ENCODE measurements around the gene HSPA13. TPM values are rescaled to one million over a fixed set of nuclear protein-coding genes. Genes with fewer than 3 reads are reported as not detected.

Gene HSPA13
- total RNA-seq, 1 experiment from 2014 or later: 28.6 TPM

DNA sequence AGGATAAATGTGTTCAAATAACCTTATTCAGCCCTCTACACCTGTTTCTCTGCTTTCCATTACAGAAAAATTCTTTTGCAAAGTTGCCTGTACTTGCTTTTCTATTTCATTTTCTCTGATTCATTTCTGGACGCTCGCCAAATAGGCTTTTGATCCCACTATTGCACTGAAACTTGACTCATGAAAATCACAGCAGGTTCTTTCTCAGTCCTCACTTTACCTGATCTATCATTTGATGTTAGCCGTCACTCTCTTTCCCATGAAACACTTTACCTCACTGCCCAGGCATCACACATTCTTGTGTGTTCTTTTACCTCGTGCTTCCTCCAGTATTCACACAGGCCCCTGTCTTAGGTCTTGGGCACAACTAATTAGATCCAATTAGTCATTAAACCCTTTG, 26.2 kb downstream of the HSPA13 start:
- H3K4me1 Mint-ChIP-seq: no peaks in the 10 kb centered on the region
- POLR2A ChIA-PET: no interaction called here
- DNase-seq (ENCODE audit: low spot score) (no peak), ATAC-seq (no peak)
- no peaks in the 10 kb centered on the region for H3K27me3 Mint-ChIP-seq (ENCODE audit: low read depth)
- CTCF ChIA-PET: no interaction called here
- no peak overlapping the region for H3K27ac Mint-ChIP-seq
- H3K9me3 Mint-ChIP-seq: peaks cover 6% of the 10 kb centered on the region
- no peaks in the 10 kb centered on the region for H3K36me3 Mint-ChIP-seq
- TF ChIP-seq, protein P1, sequence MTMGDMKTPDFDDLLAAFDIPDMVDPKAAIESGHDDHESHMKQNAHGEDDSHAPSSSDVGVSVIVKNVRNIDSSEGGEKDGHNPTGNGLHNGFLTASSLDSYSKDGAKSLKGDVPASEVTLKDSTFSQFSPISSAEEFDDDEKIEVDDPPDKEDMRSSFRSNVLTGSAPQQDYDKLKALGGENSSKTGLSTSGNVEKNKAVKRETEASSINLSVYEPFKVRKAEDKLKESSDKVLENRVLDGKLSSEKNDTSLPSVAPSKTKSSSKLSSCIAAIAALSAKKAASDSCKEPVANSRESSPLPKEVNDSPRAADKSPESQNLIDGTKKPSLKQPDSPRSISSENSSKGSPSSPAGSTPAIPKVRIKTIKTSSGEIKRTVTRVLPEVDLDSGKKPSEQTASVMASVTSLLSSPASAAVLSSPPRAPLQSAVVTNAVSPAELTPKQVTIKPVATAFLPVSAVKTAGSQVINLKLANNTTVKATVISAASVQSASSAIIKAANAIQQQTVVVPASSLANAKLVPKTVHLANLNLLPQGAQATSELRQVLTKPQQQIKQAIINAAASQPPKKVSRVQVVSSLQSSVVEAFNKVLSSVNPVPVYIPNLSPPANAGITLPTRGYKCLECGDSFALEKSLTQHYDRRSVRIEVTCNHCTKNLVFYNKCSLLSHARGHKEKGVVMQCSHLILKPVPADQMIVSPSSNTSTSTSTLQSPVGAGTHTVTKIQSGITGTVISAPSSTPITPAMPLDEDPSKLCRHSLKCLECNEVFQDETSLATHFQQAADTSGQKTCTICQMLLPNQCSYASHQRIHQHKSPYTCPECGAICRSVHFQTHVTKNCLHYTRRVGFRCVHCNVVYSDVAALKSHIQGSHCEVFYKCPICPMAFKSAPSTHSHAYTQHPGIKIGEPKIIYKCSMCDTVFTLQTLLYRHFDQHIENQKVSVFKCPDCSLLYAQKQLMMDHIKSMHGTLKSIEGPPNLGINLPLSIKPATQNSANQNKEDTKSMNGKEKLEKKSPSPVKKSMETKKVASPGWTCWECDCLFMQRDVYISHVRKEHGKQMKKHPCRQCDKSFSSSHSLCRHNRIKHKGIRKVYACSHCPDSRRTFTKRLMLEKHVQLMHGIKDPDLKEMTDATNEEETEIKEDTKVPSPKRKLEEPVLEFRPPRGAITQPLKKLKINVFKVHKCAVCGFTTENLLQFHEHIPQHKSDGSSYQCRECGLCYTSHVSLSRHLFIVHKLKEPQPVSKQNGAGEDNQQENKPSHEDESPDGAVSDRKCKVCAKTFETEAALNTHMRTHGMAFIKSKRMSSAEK (CRISPR knock-in tag; IDR thresholded peaks at IDR 0.05; ENCODE audit: borderline replicate concordance): no peak
- no peak for TF ChIP-seq KAT7 (CRISPR knock-in tag; IDR thresholded peaks at IDR 0.05; ENCODE audit: borderline replicate concordance)
- TF ChIP-seq ZNF219 (CRISPR knock-in tag; IDR thresholded peaks at IDR 0.05; ENCODE audit: borderline replicate concordance): no peak
- TF ChIP-seq NFYB (CRISPR knock-in tag; conservative IDR thresholded peaks at IDR 0.05; ENCODE audit: low read depth): no peak
- no peak for TF ChIP-seq EMX1 (CRISPR knock-in tag; IDR thresholded peaks at IDR 0.05)
- H3K4me3 Mint-ChIP-seq: no peak overlapping the region

DNA sequence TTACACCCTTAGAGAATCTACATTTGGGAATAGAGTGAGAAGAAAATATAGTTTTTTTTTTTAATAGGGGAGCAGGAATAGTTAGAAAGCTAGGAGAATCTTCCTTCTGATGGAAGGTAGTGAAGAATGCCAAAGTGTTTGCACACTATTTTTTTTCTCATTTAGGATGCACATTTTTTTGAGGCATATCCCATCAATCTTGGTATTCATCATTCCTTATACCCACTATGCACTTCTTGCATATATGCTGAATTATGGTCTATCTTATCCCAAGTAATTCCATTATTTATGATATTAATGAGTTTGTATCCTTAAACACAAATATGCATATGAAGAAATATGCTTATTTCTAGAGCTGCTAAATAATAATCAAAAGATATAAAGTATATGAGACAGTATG, 28.4 kb downstream of the HSPA13 start:
- H3K9me3 Mint-ChIP-seq: peaks cover 6% of the 10 kb centered on the region
- H3K36me3 Mint-ChIP-seq: no peaks in the 10 kb centered on the region
- CTCF ChIA-PET: no interaction called here
- no peak overlapping the region for H3K27ac Mint-ChIP-seq
- POLR2A ChIA-PET: no interaction called here
- DNase-seq (ENCODE audit: low spot score) (no peak), ATAC-seq (no peak)
- no peaks in the 10 kb centered on the region for H3K4me1 Mint-ChIP-seq
- H3K27me3 Mint-ChIP-seq (ENCODE audit: low read depth): no peaks in the 10 kb centered on the region
- no peak overlapping the region for H3K4me3 Mint-ChIP-seq
- no peak for TF ChIP-seq KAT7 (CRISPR knock-in tag; IDR thresholded peaks at IDR 0.05; ENCODE audit: borderline replicate concordance)
- TF ChIP-seq, protein P2, sequence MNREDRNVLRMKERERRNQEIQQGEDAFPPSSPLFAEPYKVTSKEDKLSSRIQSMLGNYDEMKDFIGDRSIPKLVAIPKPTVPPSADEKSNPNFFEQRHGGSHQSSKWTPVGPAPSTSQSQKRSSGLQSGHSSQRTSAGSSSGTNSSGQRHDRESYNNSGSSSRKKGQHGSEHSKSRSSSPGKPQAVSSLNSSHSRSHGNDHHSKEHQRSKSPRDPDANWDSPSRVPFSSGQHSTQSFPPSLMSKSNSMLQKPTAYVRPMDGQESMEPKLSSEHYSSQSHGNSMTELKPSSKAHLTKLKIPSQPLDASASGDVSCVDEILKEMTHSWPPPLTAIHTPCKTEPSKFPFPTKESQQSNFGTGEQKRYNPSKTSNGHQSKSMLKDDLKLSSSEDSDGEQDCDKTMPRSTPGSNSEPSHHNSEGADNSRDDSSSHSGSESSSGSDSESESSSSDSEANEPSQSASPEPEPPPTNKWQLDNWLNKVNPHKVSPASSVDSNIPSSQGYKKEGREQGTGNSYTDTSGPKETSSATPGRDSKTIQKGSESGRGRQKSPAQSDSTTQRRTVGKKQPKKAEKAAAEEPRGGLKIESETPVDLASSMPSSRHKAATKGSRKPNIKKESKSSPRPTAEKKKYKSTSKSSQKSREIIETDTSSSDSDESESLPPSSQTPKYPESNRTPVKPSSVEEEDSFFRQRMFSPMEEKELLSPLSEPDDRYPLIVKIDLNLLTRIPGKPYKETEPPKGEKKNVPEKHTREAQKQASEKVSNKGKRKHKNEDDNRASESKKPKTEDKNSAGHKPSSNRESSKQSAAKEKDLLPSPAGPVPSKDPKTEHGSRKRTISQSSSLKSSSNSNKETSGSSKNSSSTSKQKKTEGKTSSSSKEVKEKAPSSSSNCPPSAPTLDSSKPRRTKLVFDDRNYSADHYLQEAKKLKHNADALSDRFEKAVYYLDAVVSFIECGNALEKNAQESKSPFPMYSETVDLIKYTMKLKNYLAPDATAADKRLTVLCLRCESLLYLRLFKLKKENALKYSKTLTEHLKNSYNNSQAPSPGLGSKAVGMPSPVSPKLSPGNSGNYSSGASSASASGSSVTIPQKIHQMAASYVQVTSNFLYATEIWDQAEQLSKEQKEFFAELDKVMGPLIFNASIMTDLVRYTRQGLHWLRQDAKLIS (CRISPR knock-in tag; IDR thresholded peaks at IDR 0.05; ENCODE audit: borderline replicate concordance): no peak
- TF ChIP-seq, protein P1 (CRISPR knock-in tag; IDR thresholded peaks at IDR 0.05; ENCODE audit: borderline replicate concordance): no peak

DNA sequence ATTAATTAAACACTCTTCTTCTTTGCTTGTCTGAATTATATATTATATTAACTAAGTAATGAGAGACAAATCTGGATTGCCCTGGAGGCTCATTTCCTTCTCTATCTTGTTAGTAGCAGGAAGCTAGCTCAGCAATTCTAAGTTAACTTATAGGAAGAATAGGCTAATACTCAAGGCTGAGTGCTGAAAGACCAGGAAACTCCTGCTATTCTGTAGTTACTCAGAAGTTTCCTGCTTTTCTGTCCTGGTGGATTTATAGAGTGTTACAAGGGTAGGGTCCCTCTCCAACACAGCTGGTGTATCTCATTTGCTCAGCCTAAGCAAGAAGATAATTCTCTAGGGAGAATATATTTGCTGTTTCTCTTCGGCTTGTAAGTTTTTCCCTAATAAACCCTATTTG, 29.2 kb downstream of the HSPA13 start:
- Mint-ChIP-seq H3K36me3 (no peaks in the 10 kb centered on the region), H3K27me3 (ENCODE audit: low read depth) (no peaks in the 10 kb centered on the region), H3K4me3 (no peak overlapping the region), H3K9me3 (peaks cover 6% of the 10 kb centered on the region), H3K4me1 (no peaks in the 10 kb centered on the region), H3K27ac (no peak overlapping the region)
- DNase-seq (ENCODE audit: low spot score): no peak
- TF ChIP-seq NR3C1 (CRISPR knock-in tag; conservative IDR thresholded peaks at IDR 0.05; ENCODE audit: low read depth): no peak
- no peak for TF ChIP-seq ELF4 (CRISPR knock-in tag; IDR thresholded peaks at IDR 0.05; ENCODE audit: low read depth)
- TF ChIP-seq SMAD3 (CRISPR knock-in tag; IDR thresholded peaks at IDR 0.05; ENCODE audit: borderline replicate concordance): no peak
- TF ChIP-seq TEAD1 (CRISPR knock-in tag; IDR thresholded peaks at IDR 0.05): no peak
- peak; percentile 60; the same call in 1 of the 2 replicates for ATAC-seq
- CTCF ChIA-PET: interaction anchor here (0.7 kb wide), 1 partner anchor 27 kb away, joined by 3 read pairs; no protein-coding TSS in a partner anchor
- POLR2A ChIA-PET: no interaction called here

All from WTC11 (cell line).